CD4-positive, alpha-beta T cell treated with Interleukin-4 for 1 hour (primary cell): Measurements from ENCODE around the gene GULP1.

Experiments
- DNase-seq, 2 donors: peaks; one replicate each; pipeline ENCODE4 v3.0.0-alpha.2; 2020 to 2022

Gene GULP1

GRCh38 chr2:188610050-188610444 lies 318.4 kb downstream of the GULP1 start:
- DNase-seq: no peak

GRCh38 chr2:188610827-188611226 lies 319.2 kb downstream of the GULP1 start:
- DNase-seq: no peak

GRCh38 chr2:188619146-188619545 lies 327.5 kb downstream of the GULP1 start:
- no peak for DNase-seq

- no peak for DNase-seq
Observed at GRCh38 chr2:188620916-188621315, 329.2 kb downstream of the GULP1 start.

GRCh38 chr2:188622601-188623260 lies 331.1 kb downstream of the GULP1 start:
- DNase-seq: no peak

GRCh38 chr2:188623995-188624643 lies 332.4 kb downstream of the GULP1 start:
- DNase-seq: no peak

- DNase-seq: no peak
Observed at GRCh38 chr2:188627471-188627870, 335.8 kb downstream of the GULP1 start.

GRCh38 chr2:188628989-188629752 lies 337.5 kb downstream of the GULP1 start:
- DNase-seq: no peak

- DNase-seq: no peak
Observed at GRCh38 chr2:188629753-188630527, 338.3 kb downstream of the GULP1 start.

- no peak for DNase-seq
Observed at GRCh38 chr2:188631037-188631809, 339.5 kb downstream of the GULP1 start.

GRCh38 chr2:188634656-188635055 lies 343.0 kb downstream of the GULP1 start:
- DNase-seq: no peak
